HG03097 (cell line): Measurements from ENCODE around the gene ZNF836.

Source experiments
- ATAC-seq: cut with Tn5 transposase; IDR thresholded peaks from one replicate; pipeline ENCODE4 v1.9.1; 2021; ENCODE audit not compliant: unreplicated experiment, low FRiP score

Gene ZNF836

DNA sequence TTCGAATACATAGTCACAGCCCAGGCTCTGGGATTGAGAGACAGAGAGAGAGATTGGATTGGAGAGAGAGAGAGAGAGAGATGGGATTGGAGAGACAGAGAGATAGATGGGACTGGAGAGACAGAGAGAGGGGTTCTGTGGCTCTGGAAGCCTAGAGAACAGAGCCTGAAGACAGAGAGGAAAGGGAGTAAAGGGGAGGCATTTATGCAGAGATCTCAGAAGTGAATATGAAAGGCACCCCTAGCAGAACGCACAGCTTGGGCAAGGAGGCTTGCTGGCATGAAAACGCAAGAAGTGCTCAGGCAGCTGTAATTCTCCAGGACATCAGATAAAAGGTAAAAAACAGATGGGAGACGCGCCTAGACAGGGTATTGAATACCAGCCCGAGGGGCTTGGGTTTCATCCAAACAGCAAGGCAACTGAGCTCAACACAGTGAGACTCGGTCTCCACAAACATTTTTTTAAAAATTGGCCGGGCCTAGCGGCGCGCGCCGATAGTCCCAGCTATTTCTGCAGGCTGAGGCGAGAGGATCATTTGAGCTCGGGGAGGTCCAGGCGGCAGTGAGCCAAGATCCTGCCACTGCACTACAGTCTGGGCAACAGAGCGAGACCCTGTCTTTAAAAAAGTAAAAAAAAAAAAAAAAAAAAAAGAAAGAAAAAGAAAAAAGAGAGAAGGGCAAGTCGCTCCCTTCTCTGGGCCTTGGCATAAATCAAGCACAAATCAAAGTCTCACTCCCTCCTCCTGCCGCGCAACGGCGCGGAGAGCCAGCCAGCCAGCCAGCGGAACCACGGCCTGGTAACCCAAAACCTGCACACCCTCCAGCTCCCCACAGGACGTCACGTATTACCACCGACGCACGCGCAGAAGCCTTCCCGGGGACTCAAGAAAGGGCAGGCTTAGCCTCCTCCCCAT lies 17.7 kb upstream of the ZNF836 start:
- peak; percentile 4 for ATAC-seq

DNA sequence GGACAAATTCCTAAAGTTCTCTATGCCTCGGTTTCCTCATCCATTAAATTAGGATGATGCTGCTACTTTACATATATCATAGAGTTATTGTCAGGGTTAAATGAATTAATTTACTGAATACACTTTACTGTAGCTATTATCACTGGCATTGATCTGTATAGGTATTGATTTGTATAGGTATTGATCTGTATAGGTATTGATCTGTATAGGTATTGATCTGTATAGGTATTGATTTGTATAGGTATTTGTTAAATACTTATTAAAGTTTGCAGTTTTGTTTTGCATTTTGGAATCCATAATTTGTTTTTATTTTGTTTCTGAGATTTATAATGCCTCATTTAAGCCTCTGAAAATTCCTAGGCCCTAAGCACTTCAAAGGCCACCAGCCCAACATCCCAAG lies 16.0 kb upstream of the ZNF836 start:
- no peak for ATAC-seq

DNA sequence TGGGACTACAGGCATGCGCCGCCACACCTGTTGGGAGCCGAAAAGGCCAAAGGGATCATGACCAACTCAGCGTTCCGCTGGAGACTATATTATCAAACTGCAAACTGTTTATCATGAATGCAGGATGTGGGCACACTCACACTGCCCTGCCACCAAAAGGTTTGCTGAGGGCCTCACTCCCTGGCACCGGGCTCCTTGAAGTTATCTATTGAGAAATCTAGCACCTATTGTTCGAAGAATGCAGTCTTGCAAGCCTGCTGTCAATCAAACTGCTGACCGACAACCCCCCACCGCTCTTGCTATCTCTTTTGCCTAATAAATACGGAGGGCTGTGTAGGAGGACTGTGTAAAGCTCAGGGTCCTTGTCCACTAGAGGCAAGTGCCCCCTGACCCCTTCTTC lies 5.2 kb upstream of the ZNF836 start:
- no peak for ATAC-seq

DNA sequence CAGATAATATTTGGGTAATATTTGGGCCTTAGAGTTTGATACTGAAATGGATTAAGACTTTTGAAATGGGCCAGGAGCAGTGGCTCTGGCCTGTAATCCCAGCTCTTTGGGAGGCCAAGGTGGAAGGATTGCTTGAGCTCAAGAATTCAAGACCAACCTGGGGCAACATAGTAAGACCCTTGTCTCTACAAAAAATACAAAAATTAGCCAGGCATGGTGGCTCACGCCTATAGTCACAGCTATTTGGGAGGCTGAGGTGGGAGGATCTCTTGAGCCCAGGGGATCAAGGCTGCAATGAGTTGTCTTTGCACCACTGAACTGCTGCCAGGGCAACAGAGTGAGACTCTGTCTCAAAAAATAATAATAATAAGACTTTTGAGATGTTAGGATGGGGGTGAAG lies 926 bp upstream of the ZNF836 start:
- ATAC-seq = no peak

DNA sequence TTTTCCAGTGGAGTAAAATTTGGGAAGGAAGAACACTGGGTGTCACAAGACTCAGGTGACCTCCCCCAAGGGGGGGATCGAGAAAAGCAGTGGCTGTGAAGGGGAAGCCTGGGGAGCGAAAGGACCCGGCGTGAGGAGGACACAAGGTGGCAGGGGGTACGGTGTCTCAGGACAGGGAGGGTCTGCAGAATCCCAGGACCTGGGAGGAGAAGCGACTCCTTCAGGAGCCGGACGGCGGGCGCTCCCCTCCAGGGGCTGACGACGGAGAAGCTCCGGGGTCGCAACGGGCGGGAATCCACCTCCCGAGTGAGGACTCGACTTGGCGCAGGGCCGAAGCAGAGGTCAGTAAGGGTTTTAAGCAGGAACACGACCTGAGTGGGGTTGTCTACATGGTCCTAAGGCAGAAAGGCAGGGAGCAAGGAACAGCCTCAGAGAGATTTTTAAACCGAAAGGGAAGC lies 529 bp downstream of the ZNF836 start:
- peak; percentile 11 for ATAC-seq

DNA sequence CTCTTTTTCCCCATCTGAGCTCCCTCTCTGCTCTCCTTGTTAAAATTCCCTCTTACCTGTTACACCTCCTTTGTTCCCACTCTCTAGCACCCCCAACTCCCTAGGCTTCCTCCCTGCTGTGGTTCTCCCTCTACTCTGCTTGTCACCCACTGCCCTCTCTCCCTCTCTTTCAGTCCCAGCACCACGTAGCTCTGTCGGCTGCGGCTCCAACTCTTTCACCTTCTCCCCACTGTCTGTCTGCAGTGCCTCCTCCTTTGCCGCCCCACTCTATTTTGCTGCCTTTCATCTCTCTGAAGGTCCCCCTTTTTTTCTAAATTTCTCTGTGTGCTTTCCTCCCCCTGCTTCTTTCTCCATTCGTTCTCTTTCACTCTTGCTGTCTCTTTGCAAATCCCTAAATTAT lies 1.1 kb downstream of the ZNF836 start:
- ATAC-seq = no peak

DNA sequence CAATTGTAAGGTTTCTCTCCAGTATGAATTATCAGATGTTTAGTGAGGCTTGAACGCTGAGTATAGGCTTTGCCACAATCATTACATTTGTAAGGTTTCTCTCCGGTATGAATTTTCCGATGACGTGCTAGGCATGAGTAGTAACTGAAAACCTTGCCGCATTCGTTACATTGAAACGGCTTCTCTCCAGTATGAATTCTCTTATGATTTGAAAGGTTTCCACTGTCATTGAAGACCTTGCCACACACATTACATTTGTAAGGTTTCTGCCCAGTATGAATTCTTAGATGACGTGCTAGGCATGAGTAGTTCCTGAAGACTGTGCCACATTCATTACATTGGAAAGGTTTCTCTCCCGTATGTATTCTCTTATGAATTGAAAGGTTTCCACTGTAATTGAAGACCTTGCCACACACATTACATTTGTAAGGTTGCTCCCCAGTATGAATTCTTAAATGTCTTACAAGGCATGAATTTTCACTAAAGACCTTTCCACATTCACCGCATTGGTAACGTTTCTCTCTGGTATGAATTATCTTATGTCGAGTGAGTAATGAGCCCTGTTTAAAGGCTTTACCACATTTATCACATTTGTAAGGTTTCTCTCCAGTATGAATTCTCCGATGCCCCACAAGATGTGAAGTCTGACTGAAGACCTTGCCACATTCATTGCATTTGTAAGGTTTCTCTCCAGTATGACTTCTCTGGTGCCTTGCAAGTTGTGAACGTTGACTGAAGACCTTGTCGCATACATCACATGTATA lies 15.6 kb downstream of the ZNF836 start:
- ATAC-seq = no peak

DNA sequence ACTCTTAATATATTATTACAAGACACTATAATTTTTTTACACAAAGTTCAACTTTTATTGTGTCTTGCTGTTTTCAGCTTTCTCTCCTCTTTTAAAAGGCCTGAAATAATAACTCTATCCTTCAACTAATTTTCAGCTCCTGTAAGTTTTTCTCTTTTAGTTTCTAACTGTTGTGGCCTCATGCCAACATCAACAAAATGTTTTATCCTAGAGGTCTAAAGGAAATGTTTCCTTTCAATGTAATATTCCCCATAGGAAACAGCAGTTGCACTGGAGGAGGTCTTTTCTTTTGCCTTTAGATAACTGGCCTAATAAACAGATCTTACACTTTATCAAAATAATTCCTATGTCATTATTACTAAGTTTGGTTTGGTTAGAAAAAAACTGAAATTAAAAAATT lies 23.2 kb downstream of the ZNF836 start:
- ATAC-seq = no peak

DNA sequence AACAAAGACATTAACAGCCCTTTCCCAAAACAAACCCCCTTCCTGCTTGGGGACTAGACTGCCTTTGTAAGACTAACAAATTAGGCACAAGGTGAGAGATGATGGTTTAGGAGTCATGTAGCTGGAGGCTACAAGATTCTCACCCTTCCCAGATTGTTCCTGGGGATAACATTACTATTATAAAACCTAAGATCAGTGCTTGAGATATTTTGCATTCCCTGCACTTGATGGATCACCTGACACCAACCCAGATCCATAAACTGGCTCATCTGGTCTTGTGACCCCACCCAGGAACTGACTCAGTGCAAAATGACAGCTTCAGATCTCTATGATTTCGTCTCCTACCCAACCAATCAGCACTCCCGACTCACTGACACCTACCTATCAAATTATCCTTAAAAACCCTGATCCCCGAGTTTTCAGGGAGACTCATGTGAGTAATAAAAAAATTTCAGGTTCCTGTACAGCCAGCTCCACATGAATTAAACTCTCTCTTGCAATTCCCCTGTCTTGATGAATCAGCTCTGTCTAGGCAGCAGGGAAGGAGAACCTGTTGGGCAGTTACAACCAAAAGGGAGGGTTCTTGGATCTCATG lies 29.3 kb downstream of the ZNF836 start:
- ATAC-seq = no peak

DNA sequence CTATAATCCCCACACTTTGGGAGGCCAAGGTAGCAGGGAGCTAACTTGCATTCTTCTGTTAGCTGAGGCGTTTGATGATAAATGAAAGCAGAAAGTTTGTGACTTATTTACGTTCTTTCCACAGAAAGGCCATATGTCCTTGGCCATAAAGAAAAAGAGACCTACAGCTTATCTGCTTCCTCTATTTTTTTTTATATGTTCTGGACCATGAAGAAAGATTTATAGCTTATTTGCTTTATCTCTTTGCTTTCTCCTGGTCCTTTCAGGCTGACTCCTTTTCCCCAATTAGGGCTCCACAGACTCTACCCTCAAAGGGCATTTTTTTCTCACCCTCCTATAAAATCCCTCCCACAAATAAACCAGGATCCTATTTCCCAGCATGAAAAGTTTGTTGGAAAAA lies 30.2 kb downstream of the ZNF836 start:
- no peak for ATAC-seq

DNA sequence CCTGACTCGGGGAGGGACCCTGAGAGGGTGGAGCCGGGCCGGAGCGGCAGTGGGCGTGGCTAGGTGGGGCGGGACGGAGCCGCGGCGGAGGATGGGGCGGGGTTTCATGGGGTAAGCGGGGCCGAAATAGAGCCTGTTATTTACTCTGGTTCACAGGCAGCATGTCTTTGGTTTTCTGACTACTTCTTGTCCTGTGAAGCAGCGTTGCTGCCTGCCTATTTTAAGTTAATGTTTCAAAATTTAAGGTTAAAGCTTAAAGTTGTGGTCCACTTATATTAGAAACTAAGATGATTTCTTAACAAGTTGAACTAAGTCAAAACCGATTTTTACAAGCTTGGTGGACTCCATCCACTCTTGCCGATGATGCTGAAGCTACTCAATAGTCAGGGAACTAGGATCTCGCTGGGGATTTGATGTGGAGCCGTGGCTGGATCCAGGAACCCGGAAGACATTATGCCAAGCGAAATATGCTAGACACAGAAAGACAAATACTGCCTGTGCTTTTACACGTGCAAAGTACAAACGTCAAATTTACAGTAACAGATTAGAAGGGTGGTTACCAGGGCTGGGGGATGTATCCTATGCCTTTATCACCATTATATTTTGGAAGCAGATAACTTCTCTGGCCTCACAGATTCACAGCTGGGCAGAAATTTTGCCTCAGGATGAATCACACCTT lies 31.2 kb downstream of the ZNF836 start:
- ATAC-seq = peak; percentile 92

DNA sequence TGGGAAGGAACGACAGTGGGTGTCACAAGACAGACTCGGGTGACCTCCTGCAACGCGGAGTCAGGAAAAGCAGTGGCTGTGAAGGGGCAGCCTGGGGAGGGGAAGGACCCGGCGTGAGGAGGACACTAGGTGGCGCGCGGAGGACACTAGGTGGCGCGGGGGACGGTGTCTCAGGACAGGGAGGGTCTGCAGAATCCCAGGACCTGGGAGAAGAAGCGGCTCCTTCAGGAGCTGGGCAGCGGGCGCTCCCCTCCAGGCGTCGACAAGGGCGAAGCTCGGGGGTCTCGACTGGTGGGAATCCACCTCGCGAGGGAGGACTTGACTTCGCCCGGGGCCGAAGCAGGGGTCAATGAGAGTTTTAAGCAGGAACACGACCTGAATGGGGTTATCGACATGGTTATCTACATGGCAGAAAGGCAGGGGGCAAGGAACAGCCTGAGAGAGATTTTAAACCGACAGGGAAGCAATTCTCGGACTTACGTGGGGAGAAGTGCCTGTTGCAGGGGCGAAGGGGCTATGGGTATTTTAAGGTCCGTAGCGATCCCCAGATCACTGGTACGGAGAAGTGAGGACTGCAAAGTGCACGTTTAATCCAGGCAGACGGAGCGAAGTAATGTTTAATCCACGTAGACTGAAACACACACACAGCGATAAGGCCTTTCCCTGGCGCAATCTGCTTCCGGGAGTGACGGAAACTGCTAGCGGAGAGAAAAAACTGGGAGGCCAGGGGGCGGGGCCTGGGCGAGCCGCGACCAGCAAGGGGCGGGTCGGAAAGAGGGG lies 32.0 kb downstream of the ZNF836 start, which contains the start of gene ZNF616:
Gene ZNF616 (minus strand): TSS at position 687 of the 780 bp plus-strand sequence. CDS start 9,426 bp downstream, outside the sequence.
- peak; percentile 71 for ATAC-seq

DNA sequence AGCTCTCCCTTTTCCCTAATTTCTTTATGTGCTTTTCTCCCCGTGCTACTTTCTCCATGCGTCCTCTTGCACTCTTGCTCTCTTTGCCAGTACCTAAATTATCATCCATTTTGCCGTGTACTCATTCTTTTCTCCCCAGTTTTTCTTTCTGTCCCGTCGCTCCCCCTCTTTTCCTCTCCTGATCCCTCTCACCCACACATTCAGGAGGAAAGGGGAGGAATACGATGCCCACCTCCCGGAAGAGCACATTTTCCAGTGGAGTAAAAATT lies 32.5 kb downstream of the ZNF836 start:
- ATAC-seq = no peak

DNA sequence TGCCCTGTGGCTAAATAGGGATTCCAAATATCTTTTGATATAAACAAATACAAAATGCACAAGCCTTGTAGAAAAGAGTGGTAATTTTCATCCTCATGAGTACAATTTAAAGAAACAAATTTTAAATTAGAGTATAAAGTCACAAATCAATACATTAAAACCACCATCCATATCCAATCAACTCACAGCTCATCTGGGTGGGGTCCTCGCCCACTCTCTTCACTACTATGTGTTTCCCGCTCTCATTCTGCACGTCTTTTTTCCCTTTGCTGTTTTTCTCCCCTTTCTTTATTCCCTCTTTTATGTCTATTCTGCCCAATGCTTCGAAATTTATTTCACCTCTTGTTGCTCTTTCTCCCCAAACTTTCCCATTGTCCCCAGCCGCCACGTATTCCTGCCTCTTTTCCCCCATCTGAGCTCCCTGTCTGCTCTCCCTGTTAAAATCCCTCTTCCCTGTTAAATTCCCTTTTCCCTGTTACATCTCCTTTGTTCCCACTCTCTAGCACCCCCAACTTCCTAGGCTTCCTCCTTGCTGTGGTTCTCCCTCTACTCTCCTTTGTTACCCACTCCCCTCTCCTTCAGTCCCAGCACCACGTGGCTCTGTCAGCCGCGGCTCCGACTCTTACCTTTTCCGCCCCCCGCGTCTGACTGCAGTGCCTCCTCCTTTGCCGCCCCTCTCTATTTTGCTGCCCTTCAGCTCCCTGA lies 33.0 kb downstream of the ZNF836 start:
- no peak for ATAC-seq

DNA sequence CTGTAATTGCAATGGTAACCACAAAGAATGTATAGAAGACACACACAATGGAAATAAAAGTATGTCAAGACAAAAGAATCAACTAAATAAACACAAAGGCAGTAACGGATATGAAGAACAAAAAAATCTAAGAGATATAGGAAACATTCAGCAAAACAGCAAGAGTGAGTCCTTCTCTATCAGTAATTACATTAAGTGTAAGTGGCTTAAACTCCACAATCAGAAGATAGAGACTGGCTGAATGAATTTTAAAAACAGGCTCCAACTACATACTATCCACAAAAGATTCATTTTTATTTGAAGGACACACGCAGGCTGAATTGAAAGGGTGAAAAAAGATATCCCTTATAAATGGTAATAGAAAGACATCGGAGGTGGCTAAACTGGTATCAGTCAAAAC lies 51.1 kb downstream of the ZNF836 start:
- no peak for ATAC-seq

DNA sequence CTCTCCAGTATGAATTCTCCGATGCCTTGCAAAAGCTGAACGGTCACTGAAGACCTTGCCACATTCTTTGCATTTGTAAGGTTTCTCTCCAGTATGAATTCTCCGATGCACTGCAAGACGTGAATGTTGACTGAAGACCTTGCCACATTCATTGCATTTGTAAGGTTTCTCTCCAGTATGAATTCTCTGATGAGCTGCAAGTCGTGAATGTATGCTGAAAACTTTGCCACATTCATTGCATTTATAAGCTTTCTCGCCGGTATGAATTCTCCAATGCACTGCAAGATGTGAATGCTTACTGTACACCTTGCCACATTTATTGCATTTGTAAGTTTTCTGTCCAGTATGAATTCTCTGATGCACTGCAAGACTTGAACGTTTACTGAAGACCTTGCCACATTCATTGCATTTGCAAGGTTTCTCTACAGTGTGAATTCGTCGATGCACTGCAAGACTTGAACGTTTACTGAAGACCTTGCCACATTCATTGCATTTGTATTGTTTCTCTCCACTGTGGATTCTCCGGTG lies 55.8 kb downstream of the ZNF836 start:
- no peak for ATAC-seq

DNA sequence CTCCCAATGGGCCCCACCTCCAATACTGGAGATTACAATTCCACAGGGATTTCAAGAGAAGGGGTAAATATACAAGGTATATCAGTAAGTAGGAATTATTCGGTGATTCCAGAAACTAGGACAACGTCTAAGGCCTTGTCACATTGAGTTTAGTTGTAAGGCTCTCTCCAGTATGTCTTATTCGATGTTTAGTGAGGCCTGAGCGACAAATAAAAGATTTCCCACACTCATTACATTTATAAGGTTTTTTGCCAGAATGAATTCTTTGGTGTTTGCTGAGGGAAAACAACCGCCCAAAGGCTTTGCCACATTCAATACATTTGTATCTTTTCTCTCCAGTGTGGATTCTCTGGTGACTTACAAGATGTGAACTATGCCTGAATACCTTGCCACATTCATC lies 56.7 kb downstream of the ZNF836 start:
- ATAC-seq = no peak

DNA sequence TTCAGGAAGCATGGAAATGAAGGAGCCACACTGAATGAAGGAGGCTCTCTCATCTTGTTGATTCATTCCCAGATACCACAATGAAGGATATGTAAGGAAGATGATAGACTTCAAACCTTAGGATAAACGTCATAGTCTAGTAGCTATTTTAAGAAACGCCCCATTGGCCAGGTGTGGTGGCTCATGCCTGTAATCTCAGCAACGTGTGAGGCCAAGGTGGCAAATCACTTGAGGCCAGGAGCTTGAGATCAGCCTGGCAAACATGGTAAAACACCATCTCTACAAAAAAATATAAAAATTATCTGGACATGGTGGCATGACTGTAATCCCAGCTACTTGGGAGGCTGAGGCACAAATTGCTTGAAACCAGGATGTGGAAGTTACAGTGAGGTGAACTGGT lies 58.8 kb downstream of the ZNF836 start:
- no peak for ATAC-seq

DNA sequence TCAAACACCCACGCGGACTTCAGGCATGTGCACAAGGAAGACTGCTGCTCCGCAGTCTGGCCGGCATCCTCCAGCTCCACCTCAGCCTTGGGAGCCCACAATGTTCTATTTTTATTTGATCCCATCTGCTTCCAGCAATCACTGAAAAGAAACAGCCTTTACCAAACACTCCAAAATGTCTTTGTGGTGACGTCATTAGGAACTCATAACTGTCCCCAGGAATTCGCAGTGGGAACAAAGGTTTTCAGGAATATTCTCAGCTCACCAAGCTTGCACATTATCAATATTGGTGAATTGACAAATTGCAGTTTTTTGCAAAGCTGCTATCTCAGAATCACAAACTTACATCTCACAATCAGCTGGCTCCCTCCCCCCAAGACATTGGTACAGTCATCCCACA lies 60.6 kb downstream of the ZNF836 start:
- no peak for ATAC-seq
